Measurements from ENCODE around the gene CHAMP1. TPM values are rescaled to one million over a fixed set of nuclear protein-coding genes. Genes with fewer than 3 reads are reported as not detected.

Gene CHAMP1
- total and polyA plus RNA-seq, 2 of the 13 experiments (the other 11 are each of a cell fraction or from before 2014, with no cell fraction given): 8.4 to 9.7 TPM

- TF ChIP-seq TAF15 (IDR thresholded peaks at IDR 0.05; ENCODE audit: low read depth, low read length, poor library complexity, severe bottlenecking) (peak; percentile 70), TCF12 (IDR thresholded peaks at IDR 0.05) (no peak), TCF12 (CRISPR knock-in tag; IDR thresholded peaks at IDR 0.05) (peak; percentile 37; the same call in 1 of the 2 replicates), CHD4 (IDR thresholded peaks at IDR 0.05; ENCODE audit: borderline replicate concordance, low read length) (no peak), GATA4 (IDR thresholded peaks at IDR 0.05; ENCODE audit: borderline replicate concordance, low read depth) (no peak), ZNF749 (CRISPR knock-in tag; IDR thresholded peaks at IDR 0.05; ENCODE audit: borderline replicate concordance) (peak; percentile 97), MIXL1 (CRISPR knock-in tag; IDR thresholded peaks at IDR 0.05) (peak; percentile 36; the same call in 1 of the 2 replicates), CHCHD3 (CRISPR knock-in tag; IDR thresholded peaks at IDR 0.05) (peak; percentile 94), ZNF703 (CRISPR knock-in tag; IDR thresholded peaks at IDR 0.05; ENCODE audit: borderline replicate concordance) (no peak), SNAPC2 (CRISPR knock-in tag; IDR thresholded peaks at IDR 0.05) (peak; percentile 62), ZNF788 (CRISPR knock-in tag; IDR thresholded peaks at IDR 0.05; ENCODE audit: borderline replicate concordance) (peak; percentile 75), ZNF160 (CRISPR knock-in tag; IDR thresholded peaks at IDR 0.05) (peak; percentile 85; the same call in 1 of the 2 replicates), SKIL (CRISPR knock-in tag; IDR thresholded peaks at IDR 0.05; ENCODE audit: borderline replicate concordance) (peak; percentile 11; the same call in 1 of the 2 replicates), HNRNPUL1 (IDR thresholded peaks at IDR 0.05; ENCODE audit: low read depth, low read length) (no peak), FOXJ3 (CRISPR knock-in tag; IDR thresholded peaks at IDR 0.05; ENCODE audit: borderline replicate concordance) (no peak), MED13 (CRISPR knock-in tag; IDR thresholded peaks at IDR 0.05) (no peak), MLXIP (CRISPR knock-in tag; IDR thresholded peaks at IDR 0.05; ENCODE audit: borderline replicate concordance) (0 out of 2 replicates have a peak, but pooled peaks have one; percentile 53), RFXANK (CRISPR knock-in tag; IDR thresholded peaks at IDR 0.05) (no peak), ZNF276 (CRISPR knock-in tag; IDR thresholded peaks at IDR 0.05; ENCODE audit: low read depth) (0 out of 2 replicates have a peak, but pooled peaks have one; percentile 35), NR2F1 (CRISPR knock-in tag; IDR thresholded peaks at IDR 0.05) (0 out of 4 replicates have a peak, but pooled peaks of 1 of the 2 experiments have one; percentile 16), GFI1 (CRISPR knock-in tag; IDR thresholded peaks at IDR 0.05; ENCODE audit: borderline replicate concordance) (no peak), ZFAT (CRISPR knock-in tag; conservative IDR thresholded peaks at IDR 0.05) (no peak), RXRA (CRISPR knock-in tag; IDR thresholded peaks at IDR 0.05) (no peak; the same call in 1 of the 2 replicates)
Measured at GRCh38 chr13:114314074-114314912, at the start of gene CHAMP1 (continued).
